OCI-LY7 (cell line): Measurements from ENCODE around the gene NFKBIB. TPM values are rescaled to one million over a fixed set of nuclear protein-coding genes. Genes with fewer than 3 reads are reported as not detected.

ENCODE experiments used
- BruUV-seq: library from RNA; stranded (reverse); fragments of 400-500 nt; replicated peaks from 2 replicates; lab custom pipeline; 2021; lab: Mats Ljungman, UMichigan
- CTCF ChIA-PET: fragments of 300-600 bp; sonication (Branson Sonifier 250); formaldehyde crosslinking; loops from one replicate; lab custom pipeline; 2022; ENCODE audit warnings: antibody characterized with exemption; ENCODE audit not compliant: unreplicated experiment; lab: Charles Lee
- POLR2A ChIA-PET: fragments of 300-600 bp; sonication (Branson Sonifier 250); formaldehyde crosslinking; loops from one replicate; lab custom pipeline; 2022; ENCODE audit warnings: antibody characterized with exemption; lab: Charles Lee
- DNase-seq: peaks from one replicate; pipeline ENCODE4 v3.0.0-alpha.2; 2015; ENCODE audit warnings: low spot score
- H2AFZ ChIP-seq: fragments of 200-600 bp; sonication (generic), shearing (Covaris generic); 2 replicates; pipeline ENCODE4 v1.6.1; 2014; ENCODE audit warnings: mild to moderate bottlenecking, antibody characterized with exemption, low read length, moderate library complexity
- H3K27ac ChIP-seq: fragments of 200-600 bp; sonication (generic); 2 replicates; pipeline ENCODE4 v1.5.1; 2014; ENCODE audit warnings: mixed run types, low read depth, mild to moderate bottlenecking, moderate library complexity, low read length, inconsistent platforms; ENCODE audit not compliant: poor library complexity, severe bottlenecking
- H3K36me3 ChIP-seq: fragments of 200-600 bp; sonication (generic); 2 replicates; pipeline ENCODE4 v1.6.1; 2014; ENCODE audit warnings: mild to moderate bottlenecking, antibody characterized with exemption, low read length, moderate library complexity, mixed read lengths; ENCODE audit not compliant: insufficient read depth
- H3K4me1 ChIP-seq: fragments of 200-600 bp; sonication (generic); 2 replicates; pipeline ENCODE4 v1.5.1; 2014; ENCODE audit warnings: mild to moderate bottlenecking, low read length; ENCODE audit not compliant: insufficient read depth, poor library complexity, severe bottlenecking
- H3K4me2 ChIP-seq: fragments of 200-600 bp; sonication (generic); 2 replicates; pipeline ENCODE4 v1.6.1; 2014; ENCODE audit warnings: mild to moderate bottlenecking, low read length
- H3K4me3 ChIP-seq: fragments of 200-600 bp; sonication (generic); 2 replicates; pipeline ENCODE4 v1.5.1; 2014; ENCODE audit warnings: mild to moderate bottlenecking, low read depth, low read length; ENCODE audit not compliant: poor library complexity, severe bottlenecking
- H3K79me2 ChIP-seq: fragments of 200-600 bp; sonication (generic); 2 replicates; pipeline ENCODE4 v1.6.1; 2016; ENCODE audit warnings: low read depth, mild to moderate bottlenecking, low read length, moderate library complexity, mixed read lengths; ENCODE audit not compliant: insufficient read depth
- H3K9me2 ChIP-seq: fragments of 200-600 bp; sonication (generic); 2 replicates; pipeline ENCODE4 v1.6.1; 2016; ENCODE audit warnings: mild to moderate bottlenecking, low read length, mixed read lengths; ENCODE audit not compliant: insufficient read depth
- H3K9me3 ChIP-seq: fragments of 200-600 bp; sonication (generic); 2 replicates; pipeline ENCODE4 v1.6.1; 2014; ENCODE audit warnings: mild to moderate bottlenecking, mixed run types, low read length, mixed read lengths
- H4K20me1 ChIP-seq: fragments of 200-600 bp; sonication (generic); 2 replicates; pipeline ENCODE4 v1.6.1; 2014; ENCODE audit warnings: mild to moderate bottlenecking, antibody characterized with exemption, low read length, moderate library complexity, mixed read lengths; ENCODE audit not compliant: insufficient read depth
- CTCF ChIP-seq: fragments of 200-600 bp; sonication (generic); conservative IDR thresholded peaks from 2 replicates; pipeline ENCODE4 v1.5.1; 2014; ENCODE audit warnings: mild to moderate bottlenecking, antibody characterized with exemption, low read length, moderate library complexity, mixed read lengths
- EZH2phosphoT487 ChIP-seq: fragments of 200-600 bp; sonication (generic); IDR thresholded peaks from 2 replicates; pipeline ENCODE4 v1.6.1; 2018; ENCODE audit warnings: low read depth, borderline replicate concordance, mild to moderate bottlenecking, mixed run types, antibody characterized with exemption, low read length, moderate library complexity, mixed read lengths
- intact Hi-C: fragments of 100-400 bp; cut with micrococcal nuclease; formaldehyde crosslinking; loops from one replicate; pipeline ENCODE4 v1.10.0; 2022; ENCODE audit not compliant: unreplicated experiment
- total RNA-seq, 2 experiments: library from RNA; depleted of rRNA in 1 of 2; stranded (reverse); fragments of >200 nt in 1 of 2; shearing (Covaris generic) in 1 of 2; gene quantifications; 2 replicates each; pipeline ENCODE4 v1.2.3, GENCODE V29; 2014 to 2022

The NFKBIB gene
- total RNA-seq, 2 experiments from 2014 or later, result 20.4 to 25.3 TPM

DNA sequence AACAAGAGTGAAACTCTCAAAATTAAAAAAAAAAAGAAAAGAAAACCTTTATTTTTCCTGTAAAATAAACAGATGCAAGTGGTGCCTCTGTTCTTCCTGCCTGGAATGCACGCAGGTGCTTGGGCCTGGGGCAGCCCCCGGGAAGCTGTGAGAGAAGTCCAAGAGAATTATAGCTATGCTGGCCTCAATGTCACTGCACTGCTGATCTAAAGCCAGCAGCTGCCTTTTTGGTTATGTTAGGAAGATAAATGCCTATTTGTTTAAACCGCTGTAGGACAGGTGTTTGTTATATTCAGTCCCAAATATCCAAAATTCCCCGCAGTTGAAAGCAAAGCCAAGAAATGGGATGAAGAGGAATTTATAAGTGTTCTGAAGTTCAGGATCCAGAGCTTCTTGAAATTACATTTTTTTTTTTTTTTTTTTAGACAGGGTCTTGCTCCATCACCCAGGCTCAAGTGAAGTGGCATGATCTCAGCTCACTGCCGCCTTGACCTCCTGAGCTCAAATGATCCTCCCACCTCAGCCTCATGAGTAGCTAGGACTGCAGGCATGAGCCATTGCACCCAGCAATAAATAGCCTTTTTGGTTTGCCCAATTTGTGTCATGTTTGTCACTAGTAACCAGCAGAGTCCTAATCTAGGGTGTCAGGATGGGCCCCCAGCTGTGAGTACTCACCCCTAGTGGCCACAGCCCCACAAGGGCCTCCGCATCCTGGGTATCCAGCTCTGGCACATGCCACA lies 23.9 kb upstream of the NFKBIB start:
- Histone ChIP-seq H3K9me3 (no peaks in the 10 kb centered on the region), H3K27ac (no peak overlapping the region), H3K36me3 (no peaks in the 10 kb centered on the region), H3K9me2 (no peaks in the 10 kb centered on the region), H3K4me2 (no peak overlapping the region), H3K4me3 (no peak overlapping the region), H4K20me1 (no peaks in the 10 kb centered on the region), H3K4me1 (peaks cover 26% of the 10 kb centered on the region), H2AFZ (no peak overlapping the region), H3K79me2 (no peaks in the 10 kb centered on the region)
- POLR2A ChIA-PET, result interaction anchor here (0.6 to 1.1 kb wide), 2 partner anchors 9 to 12 kb away, joined by 4 read pairs; no protein-coding TSS in a partner anchor
- DNase-seq, result no peak
- intact Hi-C loops, result no loop called here
- TSS peak; percentile 47 for BruUV-seq
- CTCF ChIA-PET, result interaction anchor here (0.6 kb wide), 1 partner anchor 152 kb away, joined by 6 read pairs; no protein-coding TSS in a partner anchor
- TF ChIP-seq EZH2phosphoT487, result no peak
- 0 out of 2 replicates have a peak, but pooled peaks have one; percentile 17 for TF ChIP-seq CTCF

DNA sequence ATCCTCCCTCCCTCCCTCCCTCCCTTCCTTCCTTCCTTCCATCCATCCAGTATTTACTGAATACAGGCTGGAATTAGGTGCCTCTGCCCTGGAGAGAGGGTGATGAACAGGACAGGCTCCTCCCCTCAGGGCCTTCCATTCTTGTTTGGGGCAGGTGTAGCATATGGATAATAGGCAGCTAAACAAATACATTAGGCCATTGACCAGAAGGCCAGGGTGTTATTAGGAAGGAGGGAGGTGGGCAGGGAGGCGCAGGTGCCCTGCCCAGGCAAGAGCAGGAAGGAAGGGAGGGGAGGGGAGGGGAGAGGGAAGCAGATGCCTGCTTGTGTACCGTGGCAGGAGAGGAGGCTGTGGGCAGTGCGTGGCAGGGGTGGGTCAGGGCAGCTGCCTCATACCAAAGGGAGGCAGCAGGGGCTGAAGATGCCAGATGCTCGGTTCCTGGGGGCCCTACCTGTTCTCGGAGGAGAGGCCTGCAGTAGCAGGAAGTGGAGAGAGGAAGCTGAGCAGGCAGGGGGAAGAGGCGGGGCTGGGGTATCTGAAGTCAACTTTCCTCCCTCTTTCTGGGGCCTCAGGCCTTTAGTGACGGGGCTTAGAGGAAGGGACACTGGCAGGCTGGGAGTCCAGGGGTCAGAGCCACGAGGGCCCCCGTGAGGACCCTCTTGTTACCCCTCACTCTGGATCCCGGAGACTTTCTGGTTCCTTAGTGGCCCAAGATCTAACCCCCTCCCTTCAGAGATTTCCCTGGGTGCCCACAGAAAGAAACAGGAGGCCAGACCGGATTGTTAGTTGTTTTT lies 21.8 kb upstream of the NFKBIB start, which contains the start of gene RINL:
Gene RINL (minus strand): TSS at position 495 of the 794 bp plus-strand sequence. CDS start 1,533 bp downstream, outside the sequence.
- H3K4me1 ChIP-seq, result peaks cover 26% of the 10 kb centered on the region
- H2AFZ ChIP-seq, result peak within 1 kb of the TSS; percentile 40; the same call in 1 of the 2 replicates
- intact Hi-C loops, result no loop called here
- no peaks in the 10 kb centered on the region for H4K20me1 ChIP-seq
- H3K9me2 ChIP-seq, result no peaks in the 10 kb centered on the region
- POLR2A ChIA-PET, result interaction anchor here (0.6 to 2.1 kb wide), 8 partner anchors 14 to 339 kb away, joined by 3 to 10 read pairs (median 4); no protein-coding TSS in a partner anchor
- H3K79me2 ChIP-seq, result no peaks in the 10 kb centered on the region
- H3K4me3 ChIP-seq, result peak within 1 kb of the TSS; percentile 65
- peak; percentile 87 for DNase-seq
- CTCF ChIA-PET, result interaction anchor here (0.6 to 1.5 kb wide), 4 partner anchors 9 to 155 kb away, joined by 3 to 7 read pairs (median 5); no protein-coding TSS in a partner anchor
- BruUV-seq, result no TSS peak
- H3K4me2 ChIP-seq, result peak within 1 kb of the TSS; percentile 94
- H3K36me3 ChIP-seq, result no peaks in the 10 kb centered on the region
- no peaks in the 10 kb centered on the region for H3K9me3 ChIP-seq
- TF ChIP-seq CTCF (no peak), EZH2phosphoT487 (no peak)
- H3K27ac ChIP-seq, result peak within 1 kb of the TSS; percentile 90
